GM19438 (cell line): ENCODE measurements around the gene KLRF2.

Source experiments
- ATAC-seq: cut with Tn5 transposase; IDR thresholded peaks from one replicate; pipeline ENCODE4 v1.9.1; 2021; ENCODE audit warnings: low read depth; ENCODE audit not compliant: unreplicated experiment

KLRF2 gene

GRCh38 chr12:9883175-9883574 lies 1.9 kb downstream of the KLRF2 start:
- no peak for ATAC-seq

GRCh38 chr12:9888665-9889273 lies 7.5 kb downstream of the KLRF2 start:
- ATAC-seq = no peak

GRCh38 chr12:9895215-9895971 lies 14.1 kb downstream of the KLRF2 start:
- ATAC-seq = no peak

GRCh38 chr12:9897535-9897934 lies 16.2 kb downstream of the KLRF2 start:
- ATAC-seq = no peak

GRCh38 chr12:9899209-9899608 lies 17.9 kb downstream of the KLRF2 start:
- ATAC-seq = no peak

GRCh38 chr12:9900930-9901329 lies 19.6 kb downstream of the KLRF2 start:
- ATAC-seq = no peak

- no peak for ATAC-seq
Measured at GRCh38 chr12:9902539-9903228, 21.4 kb downstream of the KLRF2 start.

- ATAC-seq = no peak
Measured at GRCh38 chr12:9906873-9907272, 25.6 kb downstream of the KLRF2 start.

- no peak for ATAC-seq
Measured at GRCh38 chr12:9907769-9908168, 26.5 kb downstream of the KLRF2 start.

GRCh38 chr12:9908350-9908749 lies 27.1 kb downstream of the KLRF2 start:
- ATAC-seq = no peak

- no peak for ATAC-seq
Measured at GRCh38 chr12:9909724-9910123, 28.4 kb downstream of the KLRF2 start.

GRCh38 chr12:9910716-9911421 lies 29.6 kb downstream of the KLRF2 start:
- no peak for ATAC-seq

- ATAC-seq = no peak
Measured at GRCh38 chr12:9911708-9912107, 30.4 kb downstream of the KLRF2 start.

- ATAC-seq = no peak
Measured at GRCh38 chr12:9919443-9919842, 38.2 kb downstream of the KLRF2 start.

- ATAC-seq = no peak
Measured at GRCh38 chr12:9920451-9920850, 39.2 kb downstream of the KLRF2 start.

- ATAC-seq = no peak
Measured at GRCh38 chr12:9922429-9922828, 41.1 kb downstream of the KLRF2 start.

GRCh38 chr12:9925705-9926393 lies 44.6 kb downstream of the KLRF2 start:
- no peak for ATAC-seq

GRCh38 chr12:9926876-9927275 lies 45.6 kb downstream of the KLRF2 start:
- no peak for ATAC-seq

GRCh38 chr12:9928607-9929006 lies 47.3 kb downstream of the KLRF2 start:
- no peak for ATAC-seq

GRCh38 chr12:9931245-9931644 lies 50.0 kb downstream of the KLRF2 start:
- no peak for ATAC-seq

- no peak for ATAC-seq
Measured at GRCh38 chr12:9932270-9932669, 51.0 kb downstream of the KLRF2 start, which contains the start of gene CLEC2A. TSS of gene CLEC2A (minus strand) at chr12:9932370. CDS start at chr12:9932329, 41 bp downstream.
